ENCODE data around the gene PLEKHM1.
"Not testable (repeated sequence)": the region's sequence is repeated elsewhere in the genome, so short reads cannot be mapped to it uniquely, and the experiment has no call there.

DNA sequence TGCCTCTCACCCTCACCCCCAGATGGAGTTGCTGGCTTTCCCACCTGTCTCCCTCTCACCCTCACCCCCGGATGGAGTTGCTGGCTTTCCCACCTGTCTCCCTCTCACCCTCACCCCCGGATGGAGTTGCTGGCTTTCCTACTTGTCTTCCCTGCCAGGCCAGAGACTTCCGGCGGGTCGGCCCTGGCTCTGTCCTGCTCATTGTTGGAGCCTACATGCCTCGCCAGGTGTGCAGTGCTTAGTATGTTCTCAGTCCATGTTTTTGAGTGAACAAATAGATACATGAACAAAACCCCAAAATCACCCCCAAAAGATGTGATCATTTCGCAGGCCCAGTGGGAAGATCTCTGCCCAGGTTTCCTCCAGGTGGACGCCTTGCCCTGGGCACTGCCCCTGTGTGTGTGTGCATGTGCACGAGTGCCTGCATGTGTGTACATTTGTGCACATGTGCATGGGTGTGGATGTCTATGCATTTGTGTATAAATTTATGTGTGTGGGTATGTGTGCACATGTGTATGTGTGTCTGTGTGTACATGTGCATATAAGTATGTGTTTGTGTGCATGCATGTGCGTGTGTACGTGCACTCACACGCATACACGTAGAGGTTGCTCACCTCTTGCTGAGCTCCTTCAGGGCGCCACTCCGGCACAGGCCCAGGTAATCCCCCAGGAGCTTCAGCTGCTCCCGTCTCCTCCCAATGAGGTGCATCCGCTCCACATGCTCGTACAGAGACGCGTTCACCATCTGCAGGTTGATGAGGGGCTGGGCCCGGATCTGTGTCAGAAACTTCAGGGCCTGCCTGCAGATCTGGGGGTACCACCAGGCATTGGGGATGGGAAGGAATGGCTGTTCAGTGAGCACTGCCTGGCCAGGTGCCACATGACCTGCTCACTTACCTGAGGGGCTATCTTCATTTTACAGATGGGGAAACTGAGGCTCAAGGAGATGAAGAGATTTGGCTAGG, 45.4 kb downstream of the PLEKHM1 start:
- TF ChIP-seq, protein P1, sequence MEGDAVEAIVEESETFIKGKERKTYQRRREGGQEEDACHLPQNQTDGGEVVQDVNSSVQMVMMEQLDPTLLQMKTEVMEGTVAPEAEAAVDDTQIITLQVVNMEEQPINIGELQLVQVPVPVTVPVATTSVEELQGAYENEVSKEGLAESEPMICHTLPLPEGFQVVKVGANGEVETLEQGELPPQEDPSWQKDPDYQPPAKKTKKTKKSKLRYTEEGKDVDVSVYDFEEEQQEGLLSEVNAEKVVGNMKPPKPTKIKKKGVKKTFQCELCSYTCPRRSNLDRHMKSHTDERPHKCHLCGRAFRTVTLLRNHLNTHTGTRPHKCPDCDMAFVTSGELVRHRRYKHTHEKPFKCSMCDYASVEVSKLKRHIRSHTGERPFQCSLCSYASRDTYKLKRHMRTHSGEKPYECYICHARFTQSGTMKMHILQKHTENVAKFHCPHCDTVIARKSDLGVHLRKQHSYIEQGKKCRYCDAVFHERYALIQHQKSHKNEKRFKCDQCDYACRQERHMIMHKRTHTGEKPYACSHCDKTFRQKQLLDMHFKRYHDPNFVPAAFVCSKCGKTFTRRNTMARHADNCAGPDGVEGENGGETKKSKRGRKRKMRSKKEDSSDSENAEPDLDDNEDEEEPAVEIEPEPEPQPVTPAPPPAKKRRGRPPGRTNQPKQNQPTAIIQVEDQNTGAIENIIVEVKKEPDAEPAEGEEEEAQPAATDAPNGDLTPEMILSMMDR (IDR thresholded peaks at IDR 0.05), result not testable (repeated sequence)
- not testable (repeated sequence) for TF ChIP-seq POLR2A (IDR thresholded peaks at IDR 0.05)
